HG03558 (cell line): ENCODE data around the gene AIG1.

ENCODE experiments used
- ATAC-seq: cut with Tn5 transposase; IDR thresholded peaks from one replicate; pipeline ENCODE4 v1.9.1; 2021; ENCODE audit warnings: moderate number of reproducible peaks; ENCODE audit not compliant: unreplicated experiment; ENCODE audit errors: extremely low read depth

AIG1 gene

GRCh38 chr6:143187238-143187923 lies 126.7 kb downstream of the AIG1 start:
- ATAC-seq: no peak

DNA sequence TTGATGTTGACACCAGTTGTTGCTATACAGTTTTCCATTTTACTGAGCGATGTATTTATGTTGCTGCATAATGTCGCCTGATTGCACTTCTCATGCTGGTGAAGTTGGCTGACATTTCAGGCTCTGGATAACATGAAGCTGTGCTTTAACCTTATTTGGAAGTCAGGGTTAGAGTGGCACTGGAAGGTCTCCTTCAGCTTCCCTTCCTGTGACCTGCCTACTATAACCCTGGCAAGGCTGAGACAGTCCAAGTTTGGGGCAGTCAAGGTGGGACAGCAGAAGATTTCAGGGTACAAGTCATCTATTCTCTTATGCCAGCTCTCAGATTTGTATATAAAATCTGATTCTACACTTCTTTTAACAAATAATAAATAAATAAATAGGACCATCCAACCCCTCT lies 127.6 kb downstream of the AIG1 start:
- no peak for ATAC-seq

DNA sequence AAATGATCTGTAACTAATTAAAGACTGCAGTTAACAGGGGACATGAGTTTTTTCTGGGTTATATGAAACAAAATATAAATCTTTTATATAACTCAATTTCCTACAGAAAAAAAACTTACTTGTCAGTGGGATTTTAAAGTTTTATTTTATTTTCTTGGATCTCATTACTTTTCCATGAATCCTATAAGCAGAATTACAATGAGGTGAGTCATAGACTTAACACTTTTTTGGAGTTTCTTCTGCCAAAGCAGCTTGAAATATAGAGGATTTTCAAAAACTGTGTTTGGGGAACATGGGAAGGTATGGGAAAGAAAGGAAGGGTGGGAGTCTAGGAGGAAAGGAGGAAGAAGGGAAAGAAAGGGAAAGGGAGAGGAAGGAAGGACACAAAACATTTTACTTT lies 130.7 kb downstream of the AIG1 start:
- no peak for ATAC-seq

DNA sequence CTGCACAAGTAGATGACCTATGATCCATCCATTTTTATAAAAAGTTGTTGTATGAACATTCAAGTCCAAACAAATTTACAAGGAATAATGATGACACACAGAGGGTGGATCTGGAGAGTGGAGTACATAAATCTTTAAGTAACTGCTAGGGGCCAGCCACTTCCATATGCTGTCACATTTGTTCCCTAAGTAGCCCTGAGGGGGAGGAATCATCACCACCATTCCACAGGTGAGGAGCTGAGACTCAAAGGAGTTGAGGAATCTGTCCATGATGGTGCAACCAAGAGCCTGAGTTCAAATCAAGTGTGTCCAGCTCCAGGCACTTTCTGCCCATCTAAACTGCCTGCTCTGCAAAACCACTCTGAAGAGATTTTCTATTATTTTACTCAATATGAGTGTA lies 132.1 kb downstream of the AIG1 start:
- ATAC-seq: no peak

- ATAC-seq: no peak
Observed at GRCh38 chr6:143193571-143194094, 132.9 kb downstream of the AIG1 start.

- ATAC-seq: no peak
Observed at GRCh38 chr6:143194095-143194589, 133.5 kb downstream of the AIG1 start.

GRCh38 chr6:143195349-143195845 lies 134.7 kb downstream of the AIG1 start:
- ATAC-seq: no peak

DNA sequence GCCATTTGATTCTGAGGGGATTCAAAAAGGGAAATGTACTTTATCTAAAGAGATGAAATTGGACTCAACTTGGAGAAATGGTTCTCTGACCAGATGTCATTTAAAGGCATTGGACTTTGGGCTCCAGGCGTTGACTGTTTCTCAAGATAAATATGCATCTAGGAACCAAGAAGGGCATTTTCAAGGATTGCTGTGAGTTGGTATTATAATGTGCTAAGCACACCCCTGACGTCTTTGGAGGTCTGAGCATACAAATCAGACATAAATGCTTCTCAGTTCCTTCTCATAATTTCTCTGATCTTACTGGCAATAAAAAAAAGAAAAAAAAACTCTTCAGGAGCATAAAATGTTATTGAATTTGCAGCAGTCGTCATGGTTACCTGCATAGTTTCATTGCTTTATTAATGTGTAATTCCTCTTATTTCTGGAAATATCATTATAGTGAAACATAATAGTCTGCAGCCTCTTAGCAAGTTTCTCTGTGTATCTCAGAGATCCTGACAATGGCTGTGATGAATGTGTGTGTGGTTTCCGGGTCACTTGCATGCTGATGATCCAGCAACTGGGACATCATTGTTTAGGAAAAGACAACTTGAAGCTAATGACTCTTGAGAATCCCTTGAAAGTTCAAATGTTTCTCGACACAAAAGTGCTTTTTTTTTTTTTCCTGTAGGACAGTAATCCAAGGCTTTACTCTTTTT lies 136.0 kb downstream of the AIG1 start:
- no peak for ATAC-seq

DNA sequence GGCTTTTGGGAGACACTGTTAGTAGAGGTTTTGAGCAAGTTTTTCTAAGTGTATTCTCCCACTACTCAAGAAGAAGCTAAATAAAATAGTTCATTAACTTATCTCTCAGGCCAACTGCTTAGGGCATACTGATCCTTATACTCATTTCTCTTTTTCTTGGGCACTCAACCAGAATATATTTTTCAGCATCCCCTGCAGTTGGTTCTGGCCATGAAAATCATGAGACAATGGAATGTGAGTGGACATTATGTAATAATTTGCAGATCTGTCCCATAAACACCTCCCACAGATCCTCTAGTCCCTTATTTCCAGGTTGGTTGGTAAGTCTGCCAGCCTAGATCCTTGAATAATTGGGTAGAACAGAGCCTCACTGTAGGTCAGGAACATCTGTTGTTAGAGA lies 136.7 kb downstream of the AIG1 start:
- ATAC-seq: no peak

GRCh38 chr6:143198312-143198711 lies 137.6 kb downstream of the AIG1 start:
- ATAC-seq: no peak

DNA sequence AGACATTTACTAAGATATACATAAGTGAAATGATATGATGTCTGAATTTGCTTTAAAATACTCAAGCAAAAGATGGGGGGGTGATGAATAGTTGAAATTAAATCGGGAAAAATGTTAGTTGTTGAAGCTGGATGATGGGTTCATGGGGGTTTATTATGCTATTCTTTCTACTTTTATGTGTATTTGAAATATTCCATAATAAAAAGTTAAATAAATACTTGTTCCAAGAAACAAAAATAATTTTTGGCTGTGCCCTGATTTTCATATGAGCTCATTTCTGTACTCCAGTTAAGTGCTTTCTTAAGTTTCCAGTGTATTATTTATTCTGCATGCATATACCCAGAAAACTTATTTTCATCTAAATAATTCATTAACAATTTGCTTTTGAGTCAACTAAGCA lies 138.6 kb downstream of the AIG1 start:
- ATAC-seq: no peak

DNA sequence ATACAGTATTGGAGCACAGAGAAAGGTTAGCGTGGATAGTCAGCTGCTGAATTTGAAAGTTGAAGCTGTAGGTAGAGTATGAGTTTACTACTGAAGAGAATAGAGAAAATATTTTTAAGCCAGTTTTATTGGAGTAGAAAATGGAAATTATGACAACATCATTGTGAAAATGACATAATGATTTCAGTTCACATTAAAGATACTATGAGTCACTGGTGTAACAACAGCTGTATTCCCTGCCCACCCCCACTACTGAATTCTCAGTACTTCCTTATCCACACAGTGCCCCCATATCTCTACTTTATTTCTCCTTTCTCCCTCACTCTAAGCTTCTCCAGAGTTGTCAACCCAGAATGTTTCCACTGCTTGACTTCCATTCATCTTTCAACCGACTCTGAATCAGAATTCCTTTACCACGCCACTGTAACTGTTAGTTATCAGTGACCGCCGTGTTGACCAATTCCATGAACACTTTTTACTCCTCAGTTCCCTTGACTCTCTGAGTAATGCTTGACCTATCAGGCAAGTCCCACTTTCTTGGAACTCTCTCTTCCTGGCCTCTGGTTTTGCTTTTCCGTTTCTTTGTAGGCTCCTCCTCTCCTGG lies 139.6 kb downstream of the AIG1 start:
- no peak for ATAC-seq

DNA sequence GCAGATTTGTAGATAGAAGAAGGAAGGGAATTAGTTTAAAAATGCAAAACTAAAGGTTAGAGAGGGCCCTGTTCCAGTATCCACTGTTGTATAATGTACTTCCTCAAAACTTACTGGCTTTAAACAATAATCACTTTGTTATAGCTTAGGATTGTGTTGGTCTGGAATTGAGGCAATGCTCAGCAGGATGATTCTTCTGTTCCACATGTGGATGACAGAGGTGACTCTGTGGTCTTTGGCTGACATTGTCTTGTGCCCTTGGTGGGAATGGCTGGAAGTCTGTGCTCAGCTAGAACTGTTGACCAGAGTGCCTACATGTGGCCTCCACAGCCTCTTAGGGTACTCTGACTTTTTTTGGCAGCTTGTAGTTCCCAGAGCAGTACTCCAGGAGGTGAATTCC lies 143.4 kb downstream of the AIG1 start:
- ATAC-seq: no peak

DNA sequence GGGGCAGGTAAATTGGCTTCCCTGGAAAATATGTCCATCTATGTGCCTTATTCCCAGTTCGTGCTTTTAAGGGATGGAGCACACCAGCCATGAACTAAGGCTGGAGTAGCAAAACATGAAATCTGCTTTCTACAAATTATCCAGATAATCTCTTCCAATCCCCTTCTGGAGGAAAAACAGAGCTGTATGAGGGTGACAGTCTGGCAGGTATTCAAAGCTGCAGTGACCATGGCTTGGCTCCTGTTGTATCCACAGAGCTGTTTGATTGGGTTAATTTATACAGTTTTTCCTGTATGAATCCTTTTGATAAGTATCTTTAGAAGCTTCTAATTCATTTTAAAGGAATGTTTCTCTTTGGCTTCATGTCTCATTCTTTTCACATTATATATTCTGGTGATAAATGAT lies 144.4 kb downstream of the AIG1 start:
- no peak for ATAC-seq

- no peak for ATAC-seq
Observed at GRCh38 chr6:143205585-143205984, 144.9 kb downstream of the AIG1 start.

- ATAC-seq: no peak
Observed at GRCh38 chr6:143205991-143206390, 145.3 kb downstream of the AIG1 start.

DNA sequence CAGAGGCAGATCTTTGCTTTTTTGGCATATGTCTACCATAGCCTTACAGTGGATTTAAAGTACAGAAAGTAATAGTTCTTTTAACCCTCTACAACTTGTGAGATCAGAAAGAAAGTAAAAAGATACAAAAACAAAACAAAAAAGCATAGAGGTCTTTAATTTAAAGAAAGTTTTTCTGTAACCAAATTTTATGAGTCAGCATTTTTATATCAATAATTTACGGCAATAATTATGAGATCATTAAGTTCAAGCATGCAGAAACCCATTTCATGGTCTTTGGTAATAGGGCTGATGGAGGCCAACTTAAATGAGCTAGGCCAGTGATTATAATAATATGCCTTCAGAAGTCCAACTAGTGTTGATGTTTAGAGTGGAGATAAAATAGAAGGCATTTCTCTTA lies 145.9 kb downstream of the AIG1 start:
- ATAC-seq: no peak

GRCh38 chr6:143210420-143210819 lies 149.7 kb downstream of the AIG1 start:
- no peak for ATAC-seq

GRCh38 chr6:143213859-143214376 lies 153.2 kb downstream of the AIG1 start:
- ATAC-seq: no peak

DNA sequence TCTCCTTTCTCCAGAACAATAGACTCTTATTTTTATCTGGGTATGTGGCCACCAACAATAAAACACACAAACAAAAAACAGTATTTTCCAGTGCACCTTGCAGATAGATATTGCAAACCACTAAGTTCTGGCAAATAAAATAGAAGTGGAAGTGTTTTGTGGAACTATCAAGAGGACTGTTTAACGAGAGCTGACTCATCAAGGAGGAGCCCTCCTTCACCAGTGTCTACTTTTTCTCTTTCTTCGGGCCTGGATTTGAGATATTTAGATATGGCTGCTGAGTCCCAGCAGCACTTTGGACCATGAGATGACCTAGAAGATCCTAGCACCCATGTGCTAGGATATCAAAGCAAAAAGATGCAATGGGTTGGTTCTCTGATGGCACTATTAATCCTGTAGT lies 154.7 kb downstream of the AIG1 start:
- no peak for ATAC-seq

DNA sequence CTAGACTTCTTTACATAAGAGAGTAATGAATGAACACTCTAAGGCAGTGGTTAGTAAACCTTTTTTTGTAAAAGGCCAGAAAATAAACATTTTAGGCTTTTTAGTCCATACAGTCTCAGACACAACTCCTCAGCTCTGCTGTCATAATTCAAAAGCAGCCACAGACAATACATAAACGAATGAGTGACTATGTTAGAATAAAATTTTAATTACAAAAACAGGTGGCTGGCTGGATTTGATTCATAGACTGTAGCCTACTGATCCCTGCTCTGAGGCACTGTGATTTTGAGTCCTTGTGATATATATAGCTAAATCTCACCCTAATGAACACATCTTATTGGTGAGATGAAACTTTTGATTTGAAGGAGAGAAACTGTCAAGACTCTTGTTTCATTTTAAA lies 155.1 kb downstream of the AIG1 start:
- ATAC-seq: no peak
